ENCODE data around the gene BCL7C.
"Not testable (repeated sequence)": the region's sequence is repeated elsewhere in the genome, so short reads cannot be mapped to it uniquely, and the experiment has no call there.

BCL7C gene

DNA sequence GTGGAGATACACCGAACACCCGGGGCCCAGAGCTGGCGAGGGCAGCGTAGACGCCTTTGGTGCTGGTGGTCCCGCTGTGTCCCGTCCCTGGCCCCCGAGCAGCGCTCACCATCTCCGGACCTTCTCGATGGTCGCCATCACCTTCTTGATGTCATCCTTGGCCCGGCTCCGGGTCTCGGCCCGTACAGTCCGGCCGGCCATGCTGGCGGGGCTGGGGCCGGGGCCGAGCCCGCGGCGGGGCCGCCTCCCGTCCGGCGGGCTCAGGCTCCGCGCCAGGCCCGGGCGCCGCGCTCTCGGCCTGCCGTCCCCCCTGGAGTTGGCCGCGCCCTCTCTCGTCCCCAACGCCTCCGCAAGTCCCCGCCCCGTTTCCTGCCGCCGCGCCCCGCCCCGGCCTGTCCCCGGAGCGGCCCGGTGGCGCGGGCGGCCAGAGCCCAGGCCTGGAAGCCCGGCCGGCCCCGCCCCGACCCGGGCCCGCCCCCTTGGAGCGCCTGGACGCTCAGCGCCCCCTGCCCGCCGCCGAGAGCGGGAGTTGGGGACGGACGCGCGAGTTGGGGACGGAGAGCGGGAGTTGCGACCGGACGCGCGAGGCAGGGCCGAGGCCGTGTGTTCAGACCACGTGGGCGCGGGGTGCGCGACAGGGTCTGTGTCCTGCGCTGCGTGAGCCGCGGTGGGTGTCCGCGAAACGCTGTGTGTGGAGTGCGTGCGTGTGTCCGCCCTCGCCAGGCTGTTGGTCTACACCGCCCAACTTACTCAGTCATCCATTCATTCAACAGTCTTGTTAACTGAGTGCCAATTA is at the start of gene BCL7C:
Gene BCL7C (minus strand): TSS at position 334 of the 796 bp plus-strand sequence. CDS start 133 bp downstream, at position 201.
- DNase-seq: peak; percentile 61

GRCh38 chr16:30942426-30942806 is 48.5 kb upstream of the BCL7C start:
- DNase-seq: no peak

DNA sequence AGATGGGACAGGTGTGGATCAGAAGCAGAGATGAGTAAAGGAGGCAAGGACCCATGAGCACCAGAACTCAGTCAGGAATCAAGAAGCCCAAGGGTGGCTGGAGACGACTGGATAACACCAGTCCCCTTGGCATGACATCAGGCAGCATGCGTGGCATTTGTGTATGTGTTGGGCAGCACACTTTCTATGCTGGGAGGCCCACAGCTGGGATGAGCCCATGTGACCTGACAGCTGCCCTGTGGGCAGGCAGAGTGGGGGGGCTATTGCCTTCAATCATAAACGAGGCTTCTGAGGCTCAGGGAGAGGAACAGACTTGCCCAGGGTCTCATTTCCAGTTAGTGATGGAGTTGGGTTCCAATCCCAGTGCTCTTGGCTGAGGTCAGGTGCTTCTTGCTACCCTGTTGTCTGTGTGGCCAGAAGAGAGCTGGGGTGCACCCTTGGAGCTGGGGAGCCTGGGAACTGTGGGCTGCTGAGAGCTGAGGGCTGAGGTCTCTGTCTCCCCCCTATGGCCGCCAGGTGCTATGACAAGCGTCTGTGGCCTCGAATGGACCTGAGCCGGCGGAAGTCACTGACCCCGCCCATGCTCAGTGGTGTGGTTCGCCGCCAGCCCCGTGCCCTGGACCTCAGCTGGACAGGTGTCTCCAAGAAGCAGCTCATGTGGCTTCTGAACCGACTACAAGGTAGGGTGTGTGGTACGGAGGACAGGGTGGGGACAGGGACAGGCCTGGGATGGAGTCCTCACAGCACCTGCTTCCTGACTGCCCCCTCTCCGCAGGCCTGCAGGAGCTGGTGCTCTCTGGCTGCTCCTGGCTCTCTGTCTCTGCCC is 47.9 kb upstream of the BCL7C start:
- no peak for DNase-seq

DNA sequence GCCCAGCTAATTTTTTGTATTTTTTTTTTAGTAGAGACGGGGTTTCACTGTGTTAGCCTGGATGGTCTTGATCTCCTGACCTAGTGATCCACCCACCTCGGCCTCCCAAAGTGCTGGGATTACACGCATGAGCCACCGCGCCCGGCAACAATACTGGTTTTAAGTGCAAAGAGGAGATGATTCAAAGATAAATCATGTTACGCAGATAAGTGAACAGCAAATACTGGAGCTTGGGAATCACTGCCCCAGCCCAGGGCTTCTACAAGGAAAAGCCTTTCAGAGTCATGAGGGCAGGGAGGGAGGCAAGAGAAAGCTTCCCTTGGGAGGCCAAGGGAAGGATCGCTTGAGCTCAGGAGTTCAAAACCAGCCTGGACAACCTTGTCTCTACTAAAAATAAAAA is 45.7 kb upstream of the BCL7C start:
- not testable (repeated sequence) for DNase-seq

DNA sequence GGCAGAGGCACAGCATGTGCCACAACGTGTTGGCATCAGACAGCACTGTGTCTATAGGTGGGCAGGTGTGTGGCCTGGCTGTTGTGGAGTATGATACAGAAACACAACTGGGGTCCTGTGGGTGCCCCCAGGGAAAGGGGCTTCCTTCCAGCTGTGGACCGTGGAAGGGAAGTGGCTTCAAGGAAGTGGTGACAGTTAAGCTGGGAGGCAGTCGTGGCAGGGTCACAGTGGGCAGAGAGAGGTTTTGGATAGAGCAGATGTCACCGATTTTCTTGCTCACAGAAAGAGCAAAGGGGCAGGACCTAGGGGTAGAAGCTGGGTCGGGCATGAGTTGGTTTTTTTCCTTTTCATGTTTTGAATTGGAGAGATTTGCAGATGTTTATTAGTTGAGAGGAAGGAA is 43.8 kb upstream of the BCL7C start:
- DNase-seq: no peak

DNA sequence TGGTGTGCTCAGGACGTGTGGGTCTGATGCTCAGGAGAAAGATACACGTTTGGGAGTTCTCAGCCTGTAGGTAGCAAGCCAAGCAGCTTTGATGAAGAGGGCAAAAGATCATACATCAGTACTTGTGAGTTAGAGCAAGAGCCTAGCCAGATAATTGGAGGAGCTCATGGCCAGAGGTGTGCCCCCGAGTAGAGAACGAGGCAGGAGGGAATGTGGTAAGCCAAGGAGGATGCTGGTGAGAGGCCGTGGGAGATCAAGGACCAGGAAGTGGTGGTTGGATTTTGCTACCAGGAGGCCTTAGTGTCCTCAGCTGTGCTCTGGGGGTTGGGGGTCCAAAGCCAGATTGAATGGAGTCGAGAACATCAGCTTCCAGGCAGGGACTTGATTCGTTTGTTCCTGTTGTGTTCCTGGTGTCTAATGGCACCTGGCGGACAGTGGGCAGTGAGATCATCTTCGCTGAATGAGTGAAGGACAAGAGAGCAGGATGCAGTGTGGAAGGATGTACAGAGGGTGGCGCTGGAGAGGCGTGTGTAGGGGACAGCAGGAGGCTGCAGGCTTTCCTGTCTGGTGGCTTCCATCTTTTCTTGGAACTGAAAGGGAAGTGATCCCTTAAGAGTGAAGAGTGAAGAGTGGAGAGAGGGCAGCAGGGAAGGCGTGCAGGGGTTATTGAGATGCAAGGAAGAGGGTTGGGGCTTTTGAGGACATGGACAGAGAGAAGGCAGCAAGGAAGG is 41.1 kb upstream of the BCL7C start:
- DNase-seq: no peak

- no peak for DNase-seq
Observed at GRCh38 chr16:30931068-30931650, 37.3 kb upstream of the BCL7C start.

DNA sequence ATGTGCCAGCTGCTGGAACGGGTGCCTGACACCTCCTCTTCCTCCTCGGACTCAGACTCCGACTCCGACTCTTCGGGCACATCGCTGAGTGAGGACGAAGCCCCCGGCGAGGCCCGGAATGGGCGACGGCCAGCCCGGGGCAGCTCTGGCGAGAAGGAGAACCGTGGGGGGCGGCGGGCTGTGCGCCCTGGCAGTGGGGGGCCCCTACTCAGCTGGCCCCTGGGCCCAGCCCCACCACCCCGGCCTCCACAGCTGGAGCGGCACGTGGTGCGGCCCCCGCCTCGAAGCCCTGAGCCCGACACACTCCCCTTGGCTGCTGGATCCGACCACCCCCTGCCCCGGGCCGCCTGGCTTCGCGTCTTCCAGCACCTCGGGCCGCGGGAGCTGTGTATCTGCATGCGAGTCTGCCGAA is 36.3 kb upstream of the BCL7C start:
- DNase-seq: no peak

GRCh38 chr16:30929167-30929566 is 35.3 kb upstream of the BCL7C start:
- no peak for DNase-seq

DNA sequence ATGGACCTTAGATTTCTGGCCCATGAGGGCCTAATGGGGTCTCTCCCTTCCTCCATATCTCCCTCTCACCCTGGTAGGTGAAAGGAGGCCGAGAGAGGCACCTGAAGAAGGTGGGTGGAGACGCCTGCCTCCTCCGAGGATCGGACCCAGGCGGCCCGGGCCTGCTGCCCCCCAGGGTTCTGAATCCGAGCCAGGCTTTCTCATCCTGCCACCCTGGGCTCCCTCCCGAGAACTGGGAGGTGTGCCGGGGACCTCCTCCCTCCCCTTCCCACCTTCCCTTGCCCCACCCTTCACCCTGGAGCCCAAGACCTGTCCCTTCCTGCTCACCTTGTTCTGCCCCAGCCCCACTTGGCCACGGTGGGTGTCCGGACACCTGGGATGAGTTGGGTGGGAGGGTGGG is 34.5 kb upstream of the BCL7C start:
- no peak for DNase-seq

- DNase-seq: peak; percentile 36
Observed at GRCh38 chr16:30927789-30928378, 34.0 kb upstream of the BCL7C start.

GRCh38 chr16:30926937-30927788 is 33.3 kb upstream of the BCL7C start:
- DNase-seq: no peak

DNA sequence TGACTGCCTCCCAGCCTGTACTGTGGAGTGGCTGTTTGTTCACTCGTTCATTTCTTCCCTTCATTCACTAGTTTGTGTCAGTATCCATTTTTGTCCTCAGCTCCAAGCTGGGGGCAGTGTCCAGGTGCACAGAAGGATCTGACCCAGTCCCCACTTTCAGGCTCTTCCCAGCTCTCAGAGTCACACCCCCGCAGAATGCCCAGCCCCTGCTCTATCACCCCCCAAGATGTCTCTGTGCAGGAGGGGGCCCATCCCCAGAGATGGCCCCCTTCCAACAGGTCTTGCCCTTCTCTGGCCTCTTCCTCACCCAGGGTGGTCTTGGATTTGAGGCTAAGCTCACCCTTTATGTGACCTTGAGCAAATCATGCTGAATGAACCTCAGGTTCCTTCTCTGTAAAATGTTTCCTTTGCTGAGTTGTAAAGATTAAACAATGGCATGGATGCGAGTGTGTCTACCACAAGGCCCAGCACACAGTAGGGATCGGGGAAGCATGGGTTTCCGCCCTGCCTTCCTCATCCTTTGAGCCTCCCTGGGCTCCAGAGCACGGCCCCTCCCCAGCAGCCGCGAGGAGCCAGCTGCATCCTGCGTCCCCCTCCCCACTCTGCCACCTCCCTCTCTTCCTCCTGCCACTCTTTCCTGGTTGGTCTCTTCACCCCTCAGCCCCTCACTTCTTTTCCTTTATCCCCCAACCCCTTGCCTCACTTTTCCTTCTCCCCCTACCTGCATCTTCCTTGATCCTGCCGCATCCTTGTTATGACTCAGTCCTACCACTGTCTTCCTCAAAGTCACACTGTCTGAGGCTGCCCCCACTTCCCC is 32.3 kb upstream of the BCL7C start:
- no peak for DNase-seq

DNA sequence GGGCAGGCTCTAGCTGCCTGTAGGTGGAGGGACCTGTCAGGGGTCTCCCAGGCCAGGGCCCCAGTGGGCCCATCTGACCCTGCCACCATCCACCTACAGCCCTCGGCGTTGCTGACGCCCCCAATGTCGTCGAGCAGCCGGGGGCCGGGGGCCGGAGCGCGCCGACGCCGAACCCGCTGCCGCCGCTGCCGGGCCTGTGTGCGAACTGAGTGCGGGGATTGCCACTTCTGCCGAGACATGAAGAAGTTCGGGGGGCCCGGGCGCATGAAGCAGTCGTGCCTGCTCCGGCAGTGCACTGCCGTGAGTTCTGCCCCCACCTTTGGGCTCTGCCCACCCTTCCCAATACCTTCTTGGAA is 31.7 kb upstream of the BCL7C start:
- DNase-seq: no peak

GRCh38 chr16:30924913-30925631 is 31.2 kb upstream of the BCL7C start:
- no peak for DNase-seq

DNA sequence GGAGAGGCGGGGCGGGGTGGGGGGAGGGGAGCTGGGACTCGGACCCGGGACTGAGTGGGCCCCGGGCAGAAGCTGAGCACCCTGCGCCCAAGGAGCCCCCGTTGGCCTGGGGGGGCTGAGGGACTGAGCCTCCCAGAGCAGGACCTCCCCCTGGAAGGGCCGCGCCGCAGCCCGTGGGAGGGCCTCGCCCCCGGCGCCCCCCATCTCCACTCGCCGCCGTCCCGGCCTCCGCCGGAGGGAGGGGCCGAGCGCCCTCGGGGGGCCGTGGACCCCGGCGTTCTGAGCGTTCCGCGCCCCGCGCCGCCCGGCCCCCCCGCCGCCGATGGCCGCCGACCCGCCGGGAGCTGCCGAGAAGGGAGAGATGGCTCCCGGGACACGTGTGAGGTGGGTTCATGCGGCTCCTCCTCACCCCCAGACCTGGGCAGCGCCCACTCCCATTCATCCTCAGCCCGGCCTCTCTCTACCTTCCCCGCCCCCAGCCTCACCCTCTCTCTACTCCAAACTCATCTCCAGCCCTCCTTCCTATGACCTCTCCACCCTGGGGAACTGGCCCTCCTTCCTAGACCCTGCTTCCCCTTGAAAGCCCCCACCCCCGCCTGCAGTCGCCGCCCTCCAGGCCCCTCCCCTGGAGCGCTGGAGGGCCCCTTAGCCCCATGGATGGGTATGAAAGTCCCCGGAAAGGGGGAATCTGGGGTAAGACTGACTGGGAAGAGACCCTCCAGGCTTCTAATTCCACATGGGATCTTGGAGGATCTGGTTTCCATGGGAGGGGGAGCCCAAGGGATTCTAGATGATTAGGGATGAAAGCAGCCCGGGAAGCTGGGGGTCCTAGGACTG is 30.4 kb upstream of the BCL7C start:
- DNase-seq: no peak

- no peak for DNase-seq
Observed at GRCh38 chr16:30923554-30924075, 29.7 kb upstream of the BCL7C start, which contains the start of gene FBXL19. TSS of gene FBXL19 (plus strand) at chr16:30923572. CDS start at chr16:30925755, 2,183 bp downstream.

GRCh38 chr16:30922960-30923535 is 29.2 kb upstream of the BCL7C start:
- DNase-seq: peak; percentile 98
